ENCODE results near the gene EPHX1. TPM values are rescaled to one million over a fixed set of nuclear protein-coding genes. Genes with fewer than 3 reads are reported as not detected.
"Not testable (repeated sequence)": the region's sequence is repeated elsewhere in the genome, so short reads cannot be mapped to it uniquely, and the experiment has no call there.

EPHX1 gene
- total and polyA plus RNA-seq, 4 donors: 93.8 to 1,448 (median 204) TPM

- no peak for DNase-seq (ENCODE audit: low spot score)
- TF ChIP-seq TAF1 (conservative IDR thresholded peaks at IDR 0.05) (no peak), CTCF (IDR thresholded peaks at IDR 0.05; ENCODE audit: low read depth, low read length, missing input control) (no peak)
- Histone ChIP-seq H3K27ac (ENCODE audit: low read depth in 1 of 2, low read length in 2 of 2) (no peak overlapping the region), H3K36me3 (ENCODE audit: control insufficient read depth in 4 of 4, insufficient read depth in 3 of 4, low read depth in 1 of 4, low read length in 3 of 4) (peaks cover 0 to 4% (median 0%) of the 10 kb centered on the region in 4 donors), H3K9me3 (ENCODE audit: control insufficient read depth in 4 of 4, low read length in 3 of 4) (no peaks in the 10 kb centered on the region), H3K4me3 (ENCODE audit: low read depth in 1 of 3, low read length in 3 of 3) (no peak overlapping the region), H3K27me3 (ENCODE audit: control insufficient read depth in 4 of 4, insufficient read depth in 4 of 4, low read length in 3 of 4) (no peaks in the 10 kb centered on the region), H3K9ac (ENCODE audit: low read depth in 1 of 2, low read length in 2 of 2) (no peak overlapping the region), H3K4me1 (ENCODE audit: control insufficient read depth in 4 of 4, insufficient read depth in 4 of 4, low read length in 3 of 4) (no peaks in the 10 kb centered on the region)
- WGBS: 98% methylated on average over 4 of the region's 4 CpGs
Measured at GRCh38 chr1:225794954-225795353, 15.0 kb upstream of the EPHX1 start.

- not testable (repeated sequence) for H3K27me3 ChIP-seq (ENCODE audit: control insufficient read depth in 4 of 4, insufficient read depth in 4 of 4, low read length in 3 of 4); H3K4me3 ChIP-seq (ENCODE audit: low read depth in 1 of 3, low read length in 3 of 3); DNase-seq (ENCODE audit: low spot score); H3K36me3 ChIP-seq (ENCODE audit: control insufficient read depth in 4 of 4, insufficient read depth in 3 of 4, low read depth in 1 of 4, low read length in 3 of 4); H3K9ac ChIP-seq (ENCODE audit: low read depth in 1 of 2, low read length in 2 of 2); H3K4me1 ChIP-seq (ENCODE audit: control insufficient read depth in 4 of 4, insufficient read depth in 4 of 4, low read length in 3 of 4); H3K27ac ChIP-seq (ENCODE audit: low read depth in 1 of 2, low read length in 2 of 2); H3K9me3 ChIP-seq (ENCODE audit: control insufficient read depth in 4 of 4, low read length in 3 of 4)
- 98% methylated on average over 18 of the region's 18 CpGs for WGBS
Measured at GRCh38 chr1:225796097-225796496, 13.8 kb upstream of the EPHX1 start.

- H3K4me1 ChIP-seq (ENCODE audit: control insufficient read depth in 4 of 4, insufficient read depth in 4 of 4, low read length in 3 of 4); H3K9ac ChIP-seq (ENCODE audit: low read depth in 1 of 2, low read length in 2 of 2); H3K36me3 ChIP-seq (ENCODE audit: control insufficient read depth in 4 of 4, insufficient read depth in 3 of 4, low read depth in 1 of 4, low read length in 3 of 4); H3K9me3 ChIP-seq (ENCODE audit: control insufficient read depth in 4 of 4, low read length in 3 of 4); DNase-seq (ENCODE audit: low spot score); H3K27ac ChIP-seq (ENCODE audit: low read depth in 1 of 2, low read length in 2 of 2); H3K4me3 ChIP-seq (ENCODE audit: low read depth in 1 of 3, low read length in 3 of 3); H3K27me3 ChIP-seq (ENCODE audit: control insufficient read depth in 4 of 4, insufficient read depth in 4 of 4, low read length in 3 of 4): not testable (repeated sequence)
- 69% methylated on average over 7 of the region's 7 CpGs for WGBS
- peak; percentile 5 to 64 for TF ChIP-seq HNF4A (conservative IDR thresholded peaks at IDR 0.05)
- TF ChIP-seq SP1 (IDR thresholded peaks at IDR 0.05): peak; percentile 9
Measured at GRCh38 chr1:225801146-225801545, 8.8 kb upstream of the EPHX1 start.

- Histone ChIP-seq H3K9me3 (ENCODE audit: control insufficient read depth in 4 of 4, low read length in 3 of 4) (no peaks in the 10 kb centered on the region), H3K36me3 (ENCODE audit: control insufficient read depth in 4 of 4, insufficient read depth in 3 of 4, low read depth in 1 of 4, low read length in 3 of 4) (no peaks in the 10 kb centered on the region), H3K4me1 (ENCODE audit: control insufficient read depth in 4 of 4, insufficient read depth in 4 of 4, low read length in 3 of 4) (peaks cover 0 to 4% (median under 1%) of the 10 kb centered on the region in 4 donors), H3K27ac (ENCODE audit: low read depth in 1 of 2, low read length in 2 of 2) (no peak overlapping the region), H3K4me3 (ENCODE audit: low read depth in 1 of 3, low read length in 3 of 3) (no peak overlapping the region), H3K9ac (ENCODE audit: low read depth in 1 of 2, low read length in 2 of 2) (no peak overlapping the region), H3K27me3 (ENCODE audit: control insufficient read depth in 4 of 4, insufficient read depth in 4 of 4, low read length in 3 of 4) (no peaks in the 10 kb centered on the region)
- no peak for DNase-seq (ENCODE audit: low spot score)
- WGBS: 97% methylated on average over 1 of the region's 1 CpG
- TF ChIP-seq NR2F2 (IDR thresholded peaks at IDR 0.05): no peak
- TF ChIP-seq SP1 (IDR thresholded peaks at IDR 0.05): no peak
- TF ChIP-seq JUND (IDR thresholded peaks at IDR 0.05): no peak
- TF ChIP-seq GABPA (IDR thresholded peaks at IDR 0.05 in 1 of 2, conservative IDR thresholded peaks at IDR 0.05 in 1 of 2): no peak
- no peak for TF ChIP-seq TAF1 (conservative IDR thresholded peaks at IDR 0.05)
- TF ChIP-seq ZBTB33 (IDR thresholded peaks at IDR 0.05): no peak
- no peak for TF ChIP-seq RXRA (IDR thresholded peaks at IDR 0.05)
- TF ChIP-seq YY1 (IDR thresholded peaks at IDR 0.05): no peak
Measured at GRCh38 chr1:225806249-225806648, 3.7 kb upstream of the EPHX1 start.

GRCh38 chr1:225806736-225807135, 3.2 kb upstream of the EPHX1 start:
- not testable (repeated sequence) for H3K4me1 ChIP-seq (ENCODE audit: control insufficient read depth in 4 of 4, insufficient read depth in 4 of 4, low read length in 3 of 4); H3K9ac ChIP-seq (ENCODE audit: low read depth in 1 of 2, low read length in 2 of 2); H3K36me3 ChIP-seq (ENCODE audit: control insufficient read depth in 4 of 4, insufficient read depth in 3 of 4, low read depth in 1 of 4, low read length in 3 of 4); H3K27me3 ChIP-seq (ENCODE audit: control insufficient read depth in 4 of 4, insufficient read depth in 4 of 4, low read length in 3 of 4); H3K9me3 ChIP-seq (ENCODE audit: control insufficient read depth in 4 of 4, low read length in 3 of 4); H3K4me3 ChIP-seq (ENCODE audit: low read depth in 1 of 3, low read length in 3 of 3); H3K27ac ChIP-seq (ENCODE audit: low read depth in 1 of 2, low read length in 2 of 2); DNase-seq (ENCODE audit: low spot score)
- WGBS: 91% methylated on average over 3 of the region's 3 CpGs

Data from liver (tissue), 9 donors.